Measurements from ENCODE around the gene GPR55. TPM values are rescaled to one million over a fixed set of nuclear protein-coding genes. Genes with fewer than 3 reads are reported as not detected.

GPR55 gene
- total RNA-seq, 1 experiment from 2014 or later: not detected

DNA sequence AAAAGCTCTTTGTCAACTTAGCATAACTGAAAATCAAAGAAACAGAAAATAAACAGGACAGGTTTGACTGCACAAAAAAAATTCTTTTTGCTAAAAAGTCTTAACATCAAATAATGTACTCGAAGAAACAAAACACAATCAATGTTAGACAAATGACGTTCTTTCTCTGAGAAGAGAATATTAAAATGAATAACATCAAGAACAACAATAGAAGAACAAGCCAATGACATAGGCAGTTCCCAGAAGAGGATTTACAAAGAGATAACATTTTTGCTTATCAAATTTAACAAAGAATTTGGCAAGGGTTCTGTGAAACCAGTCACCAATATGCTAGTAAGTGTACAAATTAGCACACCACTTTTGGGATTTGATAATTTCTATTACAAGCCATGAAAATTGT is 5.8 kb downstream of the GPR55 start:
- ChIA-PET POLR2A (no interaction called here), CTCF (no interaction called here)
- TF ChIP-seq, protein P1, sequence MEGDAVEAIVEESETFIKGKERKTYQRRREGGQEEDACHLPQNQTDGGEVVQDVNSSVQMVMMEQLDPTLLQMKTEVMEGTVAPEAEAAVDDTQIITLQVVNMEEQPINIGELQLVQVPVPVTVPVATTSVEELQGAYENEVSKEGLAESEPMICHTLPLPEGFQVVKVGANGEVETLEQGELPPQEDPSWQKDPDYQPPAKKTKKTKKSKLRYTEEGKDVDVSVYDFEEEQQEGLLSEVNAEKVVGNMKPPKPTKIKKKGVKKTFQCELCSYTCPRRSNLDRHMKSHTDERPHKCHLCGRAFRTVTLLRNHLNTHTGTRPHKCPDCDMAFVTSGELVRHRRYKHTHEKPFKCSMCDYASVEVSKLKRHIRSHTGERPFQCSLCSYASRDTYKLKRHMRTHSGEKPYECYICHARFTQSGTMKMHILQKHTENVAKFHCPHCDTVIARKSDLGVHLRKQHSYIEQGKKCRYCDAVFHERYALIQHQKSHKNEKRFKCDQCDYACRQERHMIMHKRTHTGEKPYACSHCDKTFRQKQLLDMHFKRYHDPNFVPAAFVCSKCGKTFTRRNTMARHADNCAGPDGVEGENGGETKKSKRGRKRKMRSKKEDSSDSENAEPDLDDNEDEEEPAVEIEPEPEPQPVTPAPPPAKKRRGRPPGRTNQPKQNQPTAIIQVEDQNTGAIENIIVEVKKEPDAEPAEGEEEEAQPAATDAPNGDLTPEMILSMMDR (IDR thresholded peaks at IDR 0.05; ENCODE audit: unreplicated experiment): no peak
- H3K36me3 Mint-ChIP-seq (ENCODE audit: insufficient read depth, unreplicated experiment): no peaks in the 10 kb centered on the region
- peaks cover 84% of the 10 kb centered on the region for H3K27me3 Mint-ChIP-seq (ENCODE audit: insufficient read depth, unreplicated experiment)
- H3K4me3 Mint-ChIP-seq (ENCODE audit: unreplicated experiment): no peak overlapping the region
- H3K4me1 Mint-ChIP-seq (ENCODE audit: insufficient read depth, unreplicated experiment): no peaks in the 10 kb centered on the region
- intact Hi-C loops (cut with micrococcal nuclease): no loop called here
- BruUV-seq (replicated peaks): no TSS peak
- no peak for DNase-seq (ENCODE audit: unreplicated experiment)
- H3K9me3 Mint-ChIP-seq (ENCODE audit: unreplicated experiment): no peaks in the 10 kb centered on the region
- H3K27ac Mint-ChIP-seq (ENCODE audit: low read depth, unreplicated experiment): no peak overlapping the region

DNA sequence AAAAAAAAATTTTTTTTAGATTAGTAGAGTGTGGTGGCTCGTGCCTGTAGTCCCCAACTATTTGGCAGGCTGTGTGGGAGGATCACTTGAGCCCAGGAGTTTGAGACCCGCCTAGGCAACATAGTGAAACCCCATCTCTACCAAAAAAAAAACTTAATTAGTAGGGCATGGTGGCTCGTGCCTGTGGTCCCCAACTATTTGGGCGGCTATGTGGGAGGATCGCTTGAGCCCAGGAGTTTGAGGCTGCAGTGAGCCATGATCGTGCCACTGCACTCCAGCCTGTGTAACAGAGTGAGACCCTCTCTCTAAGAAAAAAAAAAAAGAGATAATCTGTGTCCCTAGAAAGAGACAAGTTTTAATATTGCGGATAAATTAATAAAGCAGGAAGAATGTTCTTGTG is 8.8 kb downstream of the GPR55 start:
- Mint-ChIP-seq H3K4me1 (ENCODE audit: insufficient read depth, unreplicated experiment) (no peaks in the 10 kb centered on the region), H3K4me3 (ENCODE audit: unreplicated experiment) (no peak overlapping the region), H3K9me3 (ENCODE audit: unreplicated experiment) (no peaks in the 10 kb centered on the region), H3K27me3 (ENCODE audit: insufficient read depth, unreplicated experiment) (peaks cover 75% of the 10 kb centered on the region), H3K27ac (ENCODE audit: low read depth, unreplicated experiment) (no peak overlapping the region), H3K36me3 (ENCODE audit: insufficient read depth, unreplicated experiment) (no peaks in the 10 kb centered on the region)
- TF ChIP-seq, protein P1 (IDR thresholded peaks at IDR 0.05; ENCODE audit: unreplicated experiment): no peak
- intact Hi-C loops (cut with micrococcal nuclease): no loop called here
- no peak for DNase-seq (ENCODE audit: unreplicated experiment)
- ChIA-PET CTCF (interaction anchor here (0.6 to 1.0 kb wide), 2 partner anchors 14 to 431 kb away, joined by 3 to 7 read pairs; no protein-coding TSS in a partner anchor), POLR2A (no interaction called here)
- no TSS peak for BruUV-seq (replicated peaks)

DNA sequence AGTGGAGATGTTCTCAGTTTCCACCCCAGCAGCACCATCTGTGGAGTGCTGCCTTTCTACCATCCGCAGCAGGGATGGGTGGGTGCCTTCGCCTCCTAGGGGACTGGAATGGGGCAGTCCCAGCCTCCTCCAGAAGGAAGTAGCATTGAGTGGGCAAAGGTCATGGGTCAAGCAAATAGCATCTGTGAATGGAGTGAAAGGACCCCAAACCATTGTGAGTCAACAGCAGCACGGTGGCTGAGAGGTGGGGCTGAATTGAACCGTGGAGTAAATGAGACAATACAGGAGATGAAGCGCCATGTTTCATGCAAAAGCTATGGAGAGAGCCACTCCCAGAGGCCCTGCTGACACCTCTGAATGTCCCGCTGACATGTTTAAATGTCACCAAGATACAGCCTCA is 9.7 kb downstream of the GPR55 start:
- intact Hi-C loops (cut with micrococcal nuclease): no loop called here
- no TSS peak for BruUV-seq (replicated peaks)

GRCh38 chr2:230914886-230915285 is 10.2 kb downstream of the GPR55 start:
- Mint-ChIP-seq H3K27me3 (ENCODE audit: insufficient read depth, unreplicated experiment) (peaks cover 65% of the 10 kb centered on the region), H3K27ac (ENCODE audit: low read depth, unreplicated experiment) (no peak overlapping the region), H3K4me1 (ENCODE audit: insufficient read depth, unreplicated experiment) (no peaks in the 10 kb centered on the region), H3K36me3 (ENCODE audit: insufficient read depth, unreplicated experiment) (no peaks in the 10 kb centered on the region), H3K9me3 (ENCODE audit: unreplicated experiment) (no peaks in the 10 kb centered on the region), H3K4me3 (ENCODE audit: unreplicated experiment) (no peak overlapping the region)
- TF ChIP-seq, protein P1 (IDR thresholded peaks at IDR 0.05; ENCODE audit: unreplicated experiment): no peak
- CTCF ChIA-PET: interaction anchor here (1.0 to 3.1 kb wide), 2 partner anchors 9 to 72 kb away, joined by 3 to 13 read pairs; no protein-coding TSS in a partner anchor
- intact Hi-C loops (cut with micrococcal nuclease): no loop called here
- POLR2A ChIA-PET: no interaction called here
- no TSS peak for BruUV-seq (replicated peaks)
- DNase-seq (ENCODE audit: unreplicated experiment): no peak

More for the DNA sequence above, 9.7 kb downstream of the GPR55 start:
- POLR2A ChIA-PET: no interaction called here
- Mint-ChIP-seq H3K4me3 (ENCODE audit: unreplicated experiment) (no peak overlapping the region), H3K4me1 (ENCODE audit: insufficient read depth, unreplicated experiment) (no peaks in the 10 kb centered on the region), H3K9me3 (ENCODE audit: unreplicated experiment) (no peaks in the 10 kb centered on the region), H3K27me3 (ENCODE audit: insufficient read depth, unreplicated experiment) (peaks cover 69% of the 10 kb centered on the region), H3K36me3 (ENCODE audit: insufficient read depth, unreplicated experiment) (no peaks in the 10 kb centered on the region), H3K27ac (ENCODE audit: low read depth, unreplicated experiment) (no peak overlapping the region)
- CTCF ChIA-PET: interaction anchor here (1.0 to 3.1 kb wide), 3 partner anchors 9 to 72 kb away, joined by 3 to 13 read pairs (median 7); no protein-coding TSS in a partner anchor
- TF ChIP-seq, protein P1 (IDR thresholded peaks at IDR 0.05; ENCODE audit: unreplicated experiment): no peak
- no peak for DNase-seq (ENCODE audit: unreplicated experiment)

Data from MCF 10A (cell line).